OCI-M2 (cell line): ENCODE data around the gene SLC30A1.

Source experiments
- DNase-seq: peaks from one replicate; lab custom pipeline; 2025; ENCODE audit not compliant: unreplicated experiment; lab: John Stamatoyannopoulos, UW

Gene SLC30A1

DNA sequence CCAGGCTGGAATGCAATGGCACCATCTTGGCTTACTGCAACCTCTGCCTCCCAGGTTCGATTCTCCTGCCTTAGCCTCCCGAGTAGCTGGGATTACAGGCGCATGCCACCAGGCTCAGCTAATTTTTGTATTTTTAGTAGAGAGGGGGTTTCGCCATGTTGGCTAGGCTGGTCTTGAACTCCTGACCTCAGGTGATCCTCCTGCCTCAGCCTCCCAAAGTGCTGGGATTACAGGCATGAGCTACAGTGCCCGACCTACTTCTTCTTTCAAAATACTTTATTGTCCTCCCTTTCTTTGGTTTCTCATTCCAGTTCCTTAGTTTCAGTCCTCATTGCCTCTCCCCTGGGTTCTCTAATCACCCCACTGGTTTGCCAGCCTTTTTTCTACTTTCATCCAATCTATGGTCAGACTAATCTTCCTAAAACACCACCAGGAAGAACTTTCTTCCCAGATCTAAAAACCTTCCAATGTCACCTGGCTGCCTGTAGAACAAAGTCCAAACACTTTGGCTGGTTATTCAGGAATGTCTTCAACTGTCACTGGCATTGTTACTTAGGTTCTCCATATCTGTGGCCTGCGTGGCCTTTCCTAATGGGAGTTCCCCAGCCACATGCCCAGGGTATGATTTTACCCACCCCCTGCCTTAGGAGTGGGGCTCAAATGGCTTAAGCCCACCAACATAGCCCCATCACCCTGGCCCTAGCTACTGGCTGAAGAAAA, 29.0 kb upstream of the SLC30A1 start:
- DNase-seq = no peak

DNA sequence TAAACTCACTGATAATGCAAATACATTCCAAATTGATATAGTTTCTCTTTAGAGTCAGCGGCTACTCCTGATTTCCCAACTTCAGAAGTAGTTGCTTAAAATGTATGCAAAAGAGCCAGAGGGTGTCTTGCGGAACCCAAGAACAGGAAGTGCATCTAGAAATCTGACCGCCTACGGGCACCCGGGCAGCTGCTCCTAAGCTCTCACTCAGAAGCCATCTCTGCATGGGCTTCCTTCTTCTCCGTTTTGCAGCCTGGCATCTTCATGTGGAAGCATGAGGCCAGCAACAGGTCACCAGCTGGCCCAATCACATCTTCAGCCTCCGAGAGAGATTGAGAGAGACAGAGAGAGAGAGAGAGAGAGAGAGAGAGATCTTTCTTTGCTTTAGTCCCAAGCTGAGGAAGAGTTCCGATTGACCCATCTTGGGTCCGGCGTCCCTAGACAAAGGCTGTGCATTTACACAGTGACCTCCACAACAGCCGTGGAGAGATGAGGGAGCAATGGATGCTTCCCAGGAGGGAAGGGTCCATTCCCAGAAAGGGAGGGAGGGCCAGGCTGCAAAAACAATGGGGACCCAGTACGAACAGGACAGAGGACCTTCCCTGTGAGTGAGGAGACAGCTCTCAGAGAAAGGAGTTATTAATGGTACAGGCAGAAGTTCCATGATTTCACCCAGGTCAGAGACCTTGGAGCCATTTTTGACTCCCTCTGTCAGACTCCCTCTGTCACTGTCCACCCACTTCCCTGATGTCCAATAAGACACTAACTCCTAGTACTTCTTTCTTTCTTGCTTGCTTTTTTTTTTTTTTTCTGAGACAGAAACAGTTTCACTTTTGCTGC, 28.2 kb upstream of the SLC30A1 start:
- peak; percentile 18 for DNase-seq

DNA sequence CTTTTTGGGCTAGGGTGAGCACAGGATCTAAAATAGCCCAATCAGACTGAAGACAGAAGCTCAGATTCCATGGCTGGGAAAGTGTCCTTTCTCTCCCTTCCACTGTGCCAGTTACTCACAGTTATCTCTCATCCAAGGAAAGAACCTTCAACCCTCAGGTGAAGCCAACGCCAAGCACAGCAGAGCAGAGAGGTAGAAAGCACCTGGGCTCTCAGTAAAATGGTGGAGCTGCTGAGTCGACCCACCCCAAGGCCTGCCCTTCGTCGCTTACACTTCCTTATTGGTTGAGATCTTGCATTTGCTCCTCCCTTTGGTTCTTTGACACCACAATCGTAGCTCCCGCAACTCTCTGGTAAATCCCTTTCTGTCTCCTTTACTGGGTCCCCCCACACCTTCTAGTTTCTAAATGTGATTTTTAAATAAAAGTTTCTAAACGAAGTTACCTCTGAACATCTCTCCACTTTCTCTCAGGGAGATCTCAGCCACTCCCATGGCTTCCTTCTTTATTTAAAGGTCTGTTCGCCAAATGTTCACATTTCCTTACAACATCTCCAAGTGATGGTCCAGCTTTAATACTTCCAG, 27.5 kb upstream of the SLC30A1 start:
- no peak for DNase-seq

DNA sequence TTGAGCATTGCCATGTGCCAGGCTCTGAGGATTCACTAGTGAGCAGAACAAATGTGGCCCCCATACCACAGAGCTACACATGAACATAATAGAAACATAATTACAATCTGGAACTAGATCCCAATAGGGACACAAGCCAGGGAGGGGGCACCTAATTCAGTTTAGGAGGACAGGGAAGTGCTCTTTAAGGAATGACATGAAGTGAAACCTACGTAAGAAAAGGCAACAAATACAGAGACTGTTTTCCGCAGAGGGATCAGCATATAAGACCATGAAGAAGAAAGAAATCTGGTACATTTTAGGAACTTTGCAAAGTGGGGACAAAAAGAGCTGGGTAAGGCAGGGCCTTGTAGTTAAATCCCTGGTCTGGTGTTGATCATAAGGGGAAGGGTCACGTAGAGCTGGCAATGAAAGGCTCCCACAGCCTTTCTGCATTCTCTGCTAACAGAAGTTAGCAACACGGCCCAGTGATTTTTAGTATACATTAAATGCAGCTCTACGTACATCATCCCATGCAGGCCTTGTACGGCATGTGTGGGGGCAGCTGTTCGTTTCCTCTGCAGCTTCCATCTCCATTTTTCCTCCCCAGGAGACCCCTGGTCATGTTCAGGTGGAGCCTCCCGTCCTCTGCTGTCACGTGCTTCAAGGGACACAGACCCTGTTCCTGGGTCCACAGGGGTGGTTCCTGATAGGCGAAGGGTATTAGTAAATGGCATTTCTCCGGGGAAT, 26.8 kb upstream of the SLC30A1 start:
- DNase-seq = no peak

DNA sequence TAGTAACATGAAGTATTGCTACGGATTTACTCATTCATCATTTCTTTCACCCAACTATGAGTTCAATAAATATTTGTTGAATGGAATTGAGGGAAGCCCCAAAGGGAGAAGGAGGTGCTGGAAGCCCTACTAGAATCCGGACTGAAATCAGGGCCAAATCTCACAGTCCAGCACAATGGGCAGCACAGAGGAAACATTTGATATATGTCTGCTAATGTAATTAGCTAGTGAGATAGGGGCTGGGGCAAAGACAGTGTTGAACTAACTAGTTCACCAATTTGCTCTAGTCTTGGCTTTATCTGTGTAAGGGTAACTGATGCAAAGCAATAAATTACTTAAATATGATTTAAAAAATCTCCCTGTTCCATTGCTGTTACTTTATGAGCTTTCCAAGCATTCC, 26.1 kb upstream of the SLC30A1 start:
- DNase-seq = no peak

DNA sequence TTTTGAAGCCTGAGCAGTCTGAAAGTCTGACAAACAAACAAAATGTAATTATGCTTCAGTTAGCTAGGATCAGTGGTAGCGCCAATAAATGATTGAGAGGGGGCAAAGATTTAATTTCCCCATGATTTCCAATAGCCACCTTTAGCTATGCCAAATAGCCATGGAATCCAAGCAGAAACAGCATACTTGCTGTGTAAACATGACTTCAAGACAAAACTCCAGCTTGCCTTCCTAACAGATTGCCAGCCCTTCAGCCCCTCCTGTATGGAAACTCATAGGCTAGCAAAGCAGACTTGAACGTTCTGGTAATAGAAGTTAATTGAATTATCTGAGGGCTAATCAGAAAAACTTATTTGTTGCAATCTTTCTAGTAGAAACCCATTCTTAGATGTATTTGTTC, 25.6 kb upstream of the SLC30A1 start:
- no peak for DNase-seq

DNA sequence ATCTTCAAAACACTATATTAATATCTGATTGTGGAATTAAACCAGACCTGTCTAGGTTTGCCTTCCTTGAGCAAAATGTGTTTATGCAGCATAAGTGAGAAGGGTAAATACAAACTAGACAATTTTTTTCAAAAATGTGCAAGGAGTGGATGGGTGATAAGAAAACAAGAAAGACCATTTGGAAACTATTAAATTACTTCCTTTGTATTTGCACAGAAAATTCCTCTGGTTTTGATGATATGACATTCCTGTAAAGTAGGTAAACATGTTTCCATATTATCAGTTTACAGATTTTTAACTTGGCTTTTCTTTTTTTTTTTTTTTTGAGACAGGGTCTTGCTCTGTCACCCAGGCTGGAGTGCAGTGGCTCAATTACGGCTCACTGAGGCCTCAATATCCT, 24.8 kb upstream of the SLC30A1 start:
- DNase-seq = no peak

DNA sequence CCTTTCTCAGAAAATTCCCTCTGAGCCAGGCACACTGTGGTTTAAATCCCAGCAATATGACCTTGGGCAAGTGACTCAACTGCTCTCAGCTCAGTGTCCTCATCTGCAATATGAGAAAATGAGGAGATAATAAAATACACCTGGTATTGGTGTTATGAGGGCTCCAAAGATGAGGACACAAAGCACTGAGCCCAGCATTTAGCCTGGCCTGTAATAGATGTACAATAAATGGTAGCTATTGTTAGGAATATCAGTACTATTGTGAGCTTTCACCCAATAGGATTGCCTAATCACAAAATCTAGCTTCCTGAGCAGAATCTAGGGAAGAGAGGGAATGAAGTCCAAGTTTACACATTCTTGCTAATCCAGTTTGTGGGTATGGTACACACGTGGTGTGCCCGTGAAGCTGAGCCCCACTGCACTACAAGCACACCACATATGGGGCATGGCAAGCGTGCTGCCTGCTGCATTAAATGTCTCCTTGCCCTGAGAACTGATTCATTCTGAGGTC, 24.3 kb upstream of the SLC30A1 start:
- no peak for DNase-seq

DNA sequence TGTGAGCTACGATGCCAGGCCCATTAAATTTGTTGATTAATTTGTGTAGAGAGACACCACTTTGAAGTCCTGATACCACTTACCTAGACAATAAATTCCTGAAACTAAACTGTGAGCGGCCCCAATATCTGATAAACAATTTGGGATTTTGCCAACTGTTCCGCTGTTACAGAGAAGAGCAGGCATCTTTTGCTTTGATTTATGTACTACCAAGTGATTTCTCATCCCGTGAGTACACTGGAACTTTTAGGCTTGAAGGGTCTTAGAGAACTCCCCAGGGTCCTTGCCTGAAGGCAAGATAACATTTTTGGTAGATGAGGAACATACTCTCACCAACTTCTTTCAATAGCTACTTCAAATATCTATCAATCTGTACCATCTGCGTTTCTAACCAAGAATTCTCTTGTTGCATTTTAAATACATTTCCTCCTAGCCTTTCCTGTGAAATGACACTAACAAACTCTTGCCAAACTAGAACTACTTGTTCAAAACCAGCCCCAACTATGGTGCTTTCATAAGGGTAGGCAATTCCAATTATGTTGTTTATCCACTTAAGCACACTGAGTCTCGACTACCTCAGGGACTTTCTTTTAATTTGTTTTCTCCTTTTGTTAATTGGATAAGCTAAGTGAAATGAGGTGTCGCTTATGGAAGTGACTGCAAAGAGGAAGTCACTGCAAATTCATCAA, 23.2 kb upstream of the SLC30A1 start:
- no peak for DNase-seq

DNA sequence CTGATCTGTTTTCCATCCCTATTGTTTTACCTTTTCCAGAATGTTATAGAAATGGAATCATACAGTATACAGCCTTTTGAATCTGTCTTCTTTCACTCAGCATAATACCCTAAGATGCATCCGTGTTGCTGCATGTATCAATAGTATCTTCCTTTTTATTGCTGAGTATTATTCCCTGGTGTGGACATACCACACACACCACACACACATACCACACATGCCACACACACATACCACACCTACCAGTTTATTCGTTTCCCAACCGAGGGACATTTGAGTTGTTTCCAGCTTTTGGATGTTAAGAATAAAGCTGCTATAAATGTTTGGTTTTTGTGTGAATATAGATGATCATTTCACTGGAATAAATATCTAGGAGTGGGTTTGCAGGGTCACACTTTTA, 22.2 kb upstream of the SLC30A1 start:
- no peak for DNase-seq

DNA sequence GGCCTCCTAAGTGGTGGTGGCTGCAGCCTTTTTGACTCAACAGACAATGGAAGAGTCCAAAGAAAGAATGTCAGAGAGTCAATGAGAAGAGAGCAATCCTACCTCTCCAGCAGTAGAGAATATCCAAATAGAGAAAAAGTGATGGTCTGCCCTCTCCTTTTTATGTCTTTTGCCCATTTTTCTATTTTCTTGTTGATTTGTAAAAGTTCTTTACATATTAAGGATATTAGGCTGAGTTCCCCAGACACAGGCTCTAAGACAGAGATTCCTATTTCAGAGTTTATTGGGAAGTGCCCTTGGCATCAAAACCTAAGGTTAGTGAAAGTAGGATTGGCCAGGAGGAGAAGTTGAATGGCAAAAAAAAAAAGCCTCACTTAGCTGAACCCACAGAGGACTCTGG, 20.3 kb upstream of the SLC30A1 start:
- no peak for DNase-seq

DNA sequence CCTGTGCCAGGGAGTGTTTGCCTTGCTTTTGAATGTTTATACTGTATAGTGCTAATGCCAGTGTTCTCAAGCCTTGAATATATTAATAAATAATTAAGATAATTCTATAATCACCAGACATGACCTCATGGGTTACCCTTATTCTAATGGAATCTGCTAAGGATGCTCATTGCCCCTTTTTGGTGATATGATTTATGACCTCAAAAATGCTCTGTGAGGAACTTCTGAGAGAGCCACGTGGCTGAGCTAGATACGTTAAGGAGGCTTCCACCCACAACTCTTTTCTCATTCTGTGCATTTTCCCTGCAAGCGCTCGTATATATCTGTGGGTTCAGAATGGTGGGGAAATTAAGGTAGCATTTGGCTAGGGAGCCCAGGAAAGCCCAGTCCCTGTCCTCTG, 19.6 kb upstream of the SLC30A1 start:
- DNase-seq = no peak

DNA sequence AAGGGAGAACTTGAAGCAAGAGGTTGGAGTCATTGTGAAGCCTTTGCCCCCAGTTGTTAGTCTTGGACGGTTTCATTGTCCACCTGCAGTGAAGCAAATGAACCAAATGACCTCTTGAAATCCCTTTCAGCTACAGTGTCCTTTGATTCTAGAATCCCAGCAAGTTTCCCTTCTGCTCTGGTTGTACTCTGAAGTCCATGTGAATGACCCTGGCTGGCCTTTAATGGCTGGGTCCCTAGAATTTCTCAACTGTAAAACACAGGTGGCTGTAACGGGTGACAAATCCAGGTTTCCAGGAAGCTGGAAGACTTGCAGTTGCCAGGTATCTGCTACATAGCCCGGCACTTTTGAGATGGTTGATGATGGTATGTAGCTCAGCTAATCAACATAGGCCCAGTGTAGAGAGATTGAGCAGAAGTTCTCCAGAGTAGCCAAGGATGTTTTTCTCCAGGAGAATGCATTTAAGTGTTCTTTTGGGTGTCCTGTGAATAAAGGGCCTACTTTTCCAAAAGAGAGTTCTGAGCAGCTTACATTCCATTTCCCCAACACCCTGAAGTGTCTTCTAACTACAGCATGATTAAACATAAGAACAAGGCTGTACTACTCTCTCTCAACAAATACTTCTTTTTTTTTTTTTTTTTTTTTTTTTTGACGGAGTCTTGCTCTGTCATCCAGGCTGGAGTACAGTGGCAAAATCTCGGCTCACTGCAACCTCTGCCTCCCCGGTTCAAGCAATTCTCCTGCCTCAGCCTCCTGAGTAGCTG, 17.6 kb upstream of the SLC30A1 start:
- no peak for DNase-seq

DNA sequence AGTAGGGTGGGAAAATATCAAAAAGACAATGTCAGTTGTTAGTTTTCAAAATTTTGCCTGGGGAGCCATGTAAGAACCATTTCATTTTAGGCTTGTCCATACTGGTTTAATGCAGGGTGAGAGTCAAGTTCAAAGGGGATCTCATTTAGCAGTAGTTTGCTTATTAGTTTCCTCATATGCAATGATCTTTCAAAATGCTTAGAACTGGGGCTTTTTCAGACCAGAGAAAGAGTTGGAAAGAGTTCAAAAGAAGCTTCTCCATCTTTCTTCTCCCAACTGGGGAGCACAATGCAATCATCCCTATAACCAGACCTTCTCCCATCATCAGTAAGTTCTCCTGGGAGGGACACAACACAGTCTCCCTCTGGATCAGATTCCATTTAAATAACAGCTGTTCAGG, 16.5 kb upstream of the SLC30A1 start:
- no peak for DNase-seq

DNA sequence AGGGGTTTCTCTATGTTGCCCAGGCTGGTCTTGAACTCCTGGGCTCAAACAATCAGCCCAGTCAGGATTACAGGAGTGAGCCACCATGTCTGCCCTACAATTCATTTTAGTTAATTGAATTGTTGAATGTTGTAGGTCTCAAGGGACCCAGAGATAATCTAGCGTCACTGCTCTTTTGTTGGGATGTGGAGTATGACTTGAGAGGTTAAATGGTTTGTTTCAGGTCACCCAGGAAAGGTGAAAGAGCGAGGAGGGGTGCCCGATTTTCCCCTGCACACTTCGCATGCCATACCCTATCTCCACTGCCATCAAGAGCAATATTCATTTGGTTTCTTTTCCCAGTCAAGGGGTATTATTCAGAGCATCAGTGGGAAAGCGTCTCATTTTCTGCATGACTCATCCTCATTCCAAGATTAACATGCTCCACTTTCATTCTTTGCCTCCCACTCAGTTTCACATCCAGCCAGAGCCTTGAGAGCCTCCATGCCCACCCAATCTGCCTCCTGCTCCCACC, 13.1 kb upstream of the SLC30A1 start:
- no peak for DNase-seq

DNA sequence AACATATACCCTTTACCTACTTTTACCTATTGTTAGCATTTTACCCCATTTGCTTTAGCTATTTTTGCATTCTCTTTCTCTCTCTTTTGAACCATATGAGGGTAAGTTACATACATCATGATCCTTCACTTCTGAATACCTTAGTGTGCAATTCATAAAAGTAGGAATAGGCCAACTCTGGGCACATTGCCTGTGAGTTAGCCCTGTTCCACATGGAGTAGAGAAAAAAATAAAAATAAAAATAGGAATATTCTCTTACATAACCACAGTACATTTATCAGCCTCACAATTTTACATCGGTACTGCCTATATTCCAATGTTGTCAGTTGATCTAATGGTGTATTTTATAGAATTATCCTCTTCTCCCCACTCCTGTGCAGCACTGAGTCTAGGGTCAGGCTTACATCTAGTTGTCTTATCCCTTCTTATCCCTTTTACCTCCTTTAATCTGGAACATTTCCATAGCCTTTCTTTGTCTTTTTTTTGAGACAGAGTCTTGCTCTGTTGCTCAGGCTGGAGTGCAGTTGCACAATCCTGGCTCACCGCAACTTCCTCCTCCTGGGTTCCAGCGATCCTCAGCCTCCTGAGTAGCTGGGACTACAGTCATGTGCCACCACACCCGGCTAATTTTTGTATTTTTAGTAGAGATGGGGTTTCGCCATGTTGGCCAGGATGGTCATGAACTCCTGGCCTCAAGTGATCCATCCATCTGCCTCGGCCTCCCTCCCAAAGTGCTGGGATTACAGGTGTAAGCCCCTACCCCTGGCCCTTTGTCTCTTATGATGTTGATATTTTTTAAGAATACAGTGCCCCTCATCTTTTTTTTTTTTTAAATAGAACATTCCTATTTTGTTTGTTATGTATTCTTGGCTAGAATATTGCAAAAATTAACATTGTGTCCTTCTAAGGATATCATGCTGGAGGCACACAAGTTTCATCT, 11.1 kb upstream of the SLC30A1 start:
- DNase-seq = no peak

DNA sequence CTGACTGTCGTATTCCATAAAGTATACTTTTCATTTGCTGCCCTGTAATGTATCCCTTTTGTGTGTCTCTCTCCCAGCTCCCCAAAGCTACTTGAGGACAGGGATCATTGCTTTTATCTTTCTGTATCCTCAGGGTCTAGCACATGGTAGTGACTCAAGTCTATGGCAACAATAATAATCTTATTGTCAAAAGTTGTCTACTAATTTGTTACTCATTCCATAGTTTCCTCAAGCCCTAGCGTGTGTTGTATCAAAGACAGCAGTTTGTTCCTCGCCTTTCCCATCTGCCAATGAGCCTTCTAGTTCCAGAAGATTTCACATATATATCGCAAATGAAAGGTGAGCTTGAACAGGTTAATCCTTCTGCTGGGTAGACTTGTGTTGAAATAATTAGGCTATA, 9.8 kb upstream of the SLC30A1 start:
- DNase-seq = no peak

DNA sequence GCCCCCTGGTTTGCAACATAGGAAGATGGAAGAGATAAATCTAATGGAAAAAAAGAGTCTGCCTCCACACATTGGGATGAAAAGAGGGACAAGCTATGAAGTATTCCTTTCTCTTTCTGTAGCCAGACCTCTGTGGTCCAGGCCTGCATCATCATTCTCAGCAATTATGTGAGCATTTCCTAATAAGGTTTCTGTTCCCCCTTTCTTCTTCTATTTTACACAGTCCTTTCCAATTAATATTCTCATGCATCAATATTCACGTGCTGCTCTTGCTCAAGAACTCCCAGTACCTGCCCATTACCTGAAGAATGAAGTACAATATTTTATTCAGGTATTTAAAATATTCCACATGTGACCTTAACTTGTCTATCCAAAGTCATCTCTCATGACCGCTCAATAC, 8.2 kb upstream of the SLC30A1 start:
- no peak for DNase-seq

DNA sequence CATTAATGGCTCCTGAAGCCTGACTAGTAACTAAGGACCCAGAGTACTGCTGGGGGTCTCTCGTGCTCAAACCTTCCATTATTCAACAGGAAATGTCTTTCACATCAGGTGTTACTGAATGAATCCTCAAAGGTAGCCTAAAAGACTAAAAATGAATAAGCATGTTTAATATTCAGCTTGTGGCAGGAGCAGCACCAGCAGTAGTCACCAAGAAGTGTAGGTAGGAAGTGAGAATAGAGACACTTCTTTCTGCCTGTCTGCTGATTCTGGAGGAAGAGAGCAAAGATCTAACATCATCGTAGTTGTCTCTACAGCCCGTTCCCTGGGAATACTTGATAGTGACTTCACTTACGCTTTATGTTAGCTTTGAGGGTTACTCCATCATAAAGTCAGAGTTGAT, 7.6 kb upstream of the SLC30A1 start:
- DNase-seq = no peak
